T follicular helper cell (primary cell): ENCODE measurements around the gene GPR17.
A peak's percentile ranks its signal among the peaks of the same experiment; 100 is the strongest.

Experiments used
- DNase-seq: peaks from one replicate; pipeline ENCODE4 v3.0.0-alpha.2; 2020; ENCODE audit warnings: low read depth

Gene GPR17

DNA sequence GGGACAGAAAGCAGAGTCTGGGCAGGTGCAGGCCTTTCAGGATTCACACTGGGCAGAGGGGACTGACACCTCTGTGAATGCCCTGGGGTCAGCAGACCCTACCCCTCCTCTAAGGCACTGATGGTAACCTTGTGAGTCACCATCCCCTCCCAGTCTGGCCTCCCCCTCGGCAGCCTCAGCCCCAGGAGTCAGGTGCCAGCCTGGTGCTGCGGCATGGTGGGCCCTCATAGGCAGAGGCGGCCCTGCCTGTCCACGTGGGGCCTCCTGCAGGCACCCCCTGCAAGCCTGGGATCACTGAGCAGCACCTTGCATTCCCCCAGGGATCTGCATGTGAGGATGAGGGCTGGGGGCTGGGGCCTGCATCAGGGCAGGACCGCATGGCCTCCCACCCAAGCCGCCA lies 4.8 kb upstream of the GPR17 start:
- DNase-seq = no peak

DNA sequence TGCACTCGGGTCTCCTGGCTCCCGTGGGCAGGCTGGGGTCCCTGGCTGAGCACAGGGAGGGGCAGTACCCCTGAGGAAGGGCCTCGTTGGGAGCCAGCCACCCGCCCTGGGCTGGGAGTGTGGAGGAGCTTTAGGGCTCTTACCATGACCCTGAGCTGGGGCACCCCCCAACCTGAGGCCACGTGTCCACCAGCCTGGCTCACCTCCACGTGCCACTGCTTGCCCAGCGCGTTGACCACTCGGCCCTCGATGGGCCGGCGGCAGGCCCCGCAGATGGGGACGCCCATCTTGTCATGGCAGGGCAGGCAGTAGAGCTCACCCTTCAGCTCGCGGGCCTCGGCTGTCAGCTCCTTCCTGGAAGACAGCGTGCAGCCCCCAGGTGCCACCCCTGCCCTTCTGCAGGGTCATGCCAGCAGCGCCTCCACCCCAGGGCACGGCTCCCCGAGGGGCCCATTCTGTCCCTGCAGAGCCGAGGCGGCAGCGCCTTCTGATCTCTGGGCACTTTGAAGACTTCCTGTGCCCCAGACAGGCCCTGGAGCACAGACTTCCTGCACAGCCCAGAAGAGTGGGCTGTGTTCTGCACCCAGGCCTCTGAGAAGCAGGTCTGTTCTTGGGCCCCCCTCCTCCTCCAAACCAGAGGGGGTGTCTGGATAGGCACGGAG lies 4.0 kb upstream of the GPR17 start:
- peak; percentile 45 for DNase-seq

DNA sequence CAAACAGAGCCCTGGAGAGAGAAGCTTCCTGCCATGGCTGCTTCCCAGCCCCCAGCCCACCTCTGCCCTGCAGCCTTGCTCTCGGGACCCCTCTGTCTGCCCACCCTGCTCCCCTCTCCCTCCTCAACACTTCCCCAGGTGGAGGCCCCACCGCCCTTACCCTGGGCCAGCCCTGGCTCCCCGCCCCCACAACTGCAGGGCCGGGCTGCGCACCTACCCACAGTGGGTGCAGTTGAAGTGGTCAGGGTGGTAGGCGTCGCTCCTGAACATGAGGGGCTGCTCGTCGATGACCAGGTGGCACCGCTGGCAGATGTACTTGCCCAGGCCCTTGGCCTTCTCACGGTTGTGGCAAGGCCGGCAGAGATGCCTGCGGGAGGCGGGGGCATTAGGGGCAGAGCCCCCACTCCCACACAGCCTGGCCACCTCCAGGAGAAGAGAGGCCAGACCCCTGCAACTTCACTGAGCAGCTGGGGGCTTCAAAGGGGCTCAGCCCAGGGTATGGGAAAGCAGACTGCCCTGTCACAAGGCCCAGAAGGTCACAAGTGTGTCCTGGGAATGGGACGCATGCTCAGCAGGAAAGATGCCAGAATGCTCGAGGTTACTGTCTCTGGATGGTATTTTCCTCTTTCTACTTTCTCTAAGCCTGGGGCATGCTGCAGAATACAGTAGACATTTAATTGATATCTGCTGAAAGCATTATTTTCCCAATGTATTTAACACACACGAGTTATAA lies 3.1 kb upstream of the GPR17 start:
- DNase-seq = no peak

DNA sequence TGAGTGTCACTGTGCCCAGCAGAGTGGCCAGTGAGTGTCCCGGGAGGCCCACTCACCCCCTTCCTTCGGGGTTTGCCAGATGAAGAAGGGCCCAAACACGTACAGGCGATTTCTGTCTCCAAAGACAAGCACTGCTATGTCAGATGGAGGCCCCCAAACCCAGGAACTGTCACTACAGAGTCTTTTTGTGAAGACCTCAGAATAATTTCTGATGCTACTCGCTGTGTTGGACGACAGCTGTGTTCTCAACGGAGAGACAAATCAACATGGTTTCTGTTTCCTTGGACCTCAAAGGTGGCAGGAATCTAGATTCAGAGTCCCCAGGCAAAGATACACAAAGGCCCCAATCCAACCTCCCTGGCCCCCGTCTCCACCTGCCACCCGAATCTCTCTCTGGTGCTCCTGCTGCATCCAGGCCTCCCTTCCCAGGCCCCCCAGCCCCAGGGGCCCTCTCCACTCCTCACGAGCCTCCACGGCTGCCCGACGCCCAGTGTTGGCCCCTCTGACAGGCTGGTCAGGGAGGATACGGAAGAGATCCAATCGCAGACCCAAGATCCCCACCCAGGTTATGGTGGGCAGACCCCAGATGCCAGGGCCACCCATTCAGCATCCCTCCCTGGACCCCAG lies 2.4 kb upstream of the GPR17 start:
- DNase-seq = no peak

DNA sequence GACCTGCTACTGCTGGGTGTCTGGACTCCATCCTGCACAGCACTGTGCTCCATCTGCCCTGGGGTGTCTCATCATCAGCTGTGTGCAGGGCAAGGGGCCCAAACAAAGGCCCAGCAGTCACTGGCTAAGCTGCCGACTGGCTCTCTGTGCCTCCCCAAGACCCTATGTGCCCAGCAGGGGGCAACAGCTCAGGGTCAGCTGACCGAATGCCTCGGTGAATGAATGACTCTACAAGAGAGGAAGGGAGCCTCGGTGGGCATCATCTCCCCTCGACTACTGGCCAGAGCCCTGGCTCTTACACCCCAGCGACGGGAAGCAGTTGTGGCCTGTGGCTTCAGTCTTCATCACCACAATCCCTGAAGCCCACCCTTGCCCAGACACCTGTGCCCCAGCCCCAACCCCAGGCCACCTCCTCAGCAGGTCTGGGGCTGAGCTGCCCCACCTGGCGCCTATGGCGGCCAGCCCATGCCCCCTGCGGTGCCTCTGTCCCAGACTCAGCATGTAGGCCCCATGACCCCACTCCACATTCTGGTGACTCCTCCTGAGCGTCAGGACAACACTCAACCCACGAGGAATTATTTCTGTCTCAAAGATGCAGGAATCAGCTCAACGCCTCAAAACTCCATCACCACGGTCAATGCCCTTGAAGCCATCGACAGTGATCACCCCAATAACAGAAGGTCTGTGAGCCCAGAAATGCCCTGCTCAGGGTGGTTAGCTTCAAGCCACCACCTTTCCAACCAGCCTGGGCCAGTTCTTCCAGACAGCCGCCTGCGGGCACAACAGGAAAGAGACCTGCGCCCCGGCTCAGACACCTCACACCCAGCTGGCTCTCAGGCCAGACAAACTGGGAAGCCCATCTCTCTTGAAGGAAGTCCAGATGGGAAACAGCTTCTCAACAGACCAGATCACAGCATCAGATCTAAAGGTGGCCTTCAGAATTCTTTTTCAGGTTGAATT lies 1.6 kb upstream of the GPR17 start:
- no peak for DNase-seq

DNA sequence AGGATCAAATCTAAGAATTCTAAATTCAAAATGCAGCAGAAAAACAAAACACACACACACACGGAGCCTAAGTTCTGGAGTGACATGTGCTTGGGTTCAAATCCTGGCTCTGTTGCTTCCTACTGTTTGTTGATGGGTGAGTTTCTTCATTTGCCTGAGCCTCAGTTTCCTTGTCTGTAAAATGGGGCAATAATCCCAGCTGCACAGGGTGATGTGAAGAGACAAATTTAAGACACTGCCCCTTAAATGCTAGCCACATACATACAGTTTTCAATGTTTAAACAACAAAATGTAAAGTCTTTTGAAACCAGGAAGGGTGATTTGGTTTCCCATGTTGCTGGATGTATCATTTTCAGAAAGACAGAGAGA lies 943 bp upstream of the GPR17 start:
- no peak for DNase-seq

DNA sequence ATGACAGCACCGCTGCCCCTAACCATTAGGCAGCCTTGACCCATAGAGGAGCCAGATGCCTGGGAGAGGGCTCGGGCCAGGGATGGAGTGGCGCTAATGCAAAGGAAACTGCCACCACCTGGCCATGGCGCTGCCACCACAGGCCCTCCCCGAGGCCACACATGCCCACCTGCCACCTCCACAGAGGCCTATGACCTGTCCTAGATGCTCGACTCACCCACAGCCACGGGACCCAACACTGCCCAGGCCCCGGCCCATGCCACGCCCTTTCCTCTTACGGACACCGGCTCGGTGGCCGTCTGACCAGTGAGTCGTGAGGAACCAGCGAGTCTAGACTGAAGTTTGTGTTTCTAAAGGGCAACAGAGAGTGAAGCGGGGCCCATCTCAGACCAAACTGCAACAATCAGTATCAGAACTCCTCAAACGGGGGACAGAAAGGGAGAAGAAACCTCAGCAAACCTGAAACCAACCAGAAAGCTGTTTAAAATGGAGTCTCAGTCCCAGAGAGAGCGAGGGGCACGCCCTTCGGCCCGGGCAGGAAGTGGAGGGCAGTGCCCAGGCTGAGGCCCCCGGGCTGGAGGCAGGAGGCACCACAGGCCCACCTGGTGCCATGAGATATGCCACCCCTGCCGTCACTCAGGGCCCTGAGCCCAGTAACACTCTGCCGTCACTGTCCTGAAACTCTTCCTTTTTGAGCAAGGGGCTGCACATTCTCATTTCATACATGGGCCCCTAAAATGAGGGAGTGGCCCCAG lies 711 bp downstream of the GPR17 start:
- no peak for DNase-seq

DNA sequence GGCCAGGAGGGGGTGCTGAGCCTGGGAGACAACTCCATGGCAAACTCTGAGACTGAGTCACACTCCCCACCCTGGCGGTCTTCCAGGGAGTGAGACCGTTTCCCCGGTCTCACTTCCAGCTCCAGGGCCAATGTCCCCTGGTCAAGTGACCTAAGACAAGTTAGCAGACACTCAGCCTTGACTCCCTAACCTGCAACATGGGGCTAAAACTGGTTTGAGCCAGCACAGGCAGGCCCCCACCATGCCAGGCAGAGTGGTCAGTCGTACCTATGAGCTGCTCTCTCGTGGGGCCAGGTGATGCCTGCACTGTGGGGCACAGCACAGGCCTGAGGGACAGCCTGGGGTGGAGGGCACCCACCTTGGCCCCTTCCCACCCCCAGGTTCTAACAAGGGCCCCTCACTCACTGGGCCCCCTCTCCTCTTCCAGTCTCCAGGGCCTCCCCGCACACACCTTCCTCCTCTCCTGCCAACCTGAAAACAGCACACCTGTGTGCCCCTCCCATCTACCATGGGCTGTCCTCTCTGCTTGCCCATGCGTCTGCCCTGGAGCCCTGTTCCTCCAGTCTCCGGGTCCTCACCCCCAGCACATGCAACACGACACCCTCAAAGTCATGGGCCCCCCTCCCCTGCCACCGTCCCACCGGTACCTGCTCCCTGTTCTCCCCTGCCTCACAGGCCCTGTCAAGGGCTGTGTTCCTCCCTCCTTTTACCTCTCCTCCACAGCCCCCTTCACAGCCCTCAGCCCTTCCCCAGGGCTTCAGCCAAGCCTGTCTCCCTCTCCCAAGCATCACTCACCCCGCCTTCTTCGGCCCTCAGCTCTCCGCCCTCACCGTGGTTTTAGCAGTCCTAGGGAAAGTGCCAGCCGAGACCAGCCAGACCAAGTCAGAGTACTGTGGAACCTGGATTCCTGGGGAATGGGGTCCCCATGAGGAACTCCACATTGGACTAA lies 1.6 kb downstream of the GPR17 start:
- no peak for DNase-seq

DNA sequence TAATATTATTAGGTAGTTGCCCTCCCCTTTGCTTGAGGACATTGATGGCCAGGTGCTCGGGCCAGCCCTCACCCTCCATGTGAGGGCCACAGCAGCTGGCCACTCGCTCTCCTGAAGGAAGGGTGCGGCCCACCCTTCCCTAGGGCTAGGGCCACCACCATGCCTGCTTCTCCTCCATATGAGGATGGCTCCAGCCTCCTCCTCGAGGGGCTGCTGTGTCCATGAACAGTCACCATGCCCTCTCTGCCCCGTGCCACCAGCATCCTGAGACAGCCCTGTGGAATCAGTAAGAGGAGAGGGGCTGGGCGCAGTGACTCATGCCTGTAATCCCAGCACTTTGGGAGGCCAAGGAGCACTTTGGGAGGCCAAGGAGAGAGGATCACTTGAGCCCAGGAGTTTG lies 2.4 kb downstream of the GPR17 start:
- DNase-seq = no peak

DNA sequence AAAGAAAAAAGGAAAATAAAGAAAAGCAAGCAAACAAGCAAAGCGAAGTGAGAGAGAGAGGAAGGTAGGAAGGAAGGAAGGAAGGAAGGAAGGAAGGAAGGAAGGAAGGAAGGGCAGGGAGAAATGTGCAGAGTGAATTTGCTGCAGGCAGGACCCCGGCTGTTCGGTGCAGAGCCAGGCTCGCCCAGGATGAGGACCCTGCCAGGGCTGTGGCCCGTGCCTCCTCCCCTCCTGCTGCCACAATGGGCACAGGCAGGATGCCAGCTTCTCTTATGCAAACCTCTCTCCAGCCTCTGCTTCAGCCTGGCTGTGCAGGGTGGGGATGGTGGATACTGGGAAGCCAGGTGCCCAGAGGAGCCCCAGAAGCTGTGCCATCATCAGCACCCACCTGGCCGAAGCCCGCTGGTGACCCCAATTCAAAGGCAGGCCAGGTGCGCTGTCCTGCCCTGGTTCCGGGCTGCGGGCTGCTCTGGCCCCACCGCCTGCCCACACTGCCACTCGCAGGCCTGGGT lies 3.2 kb downstream of the GPR17 start:
- no peak for DNase-seq

DNA sequence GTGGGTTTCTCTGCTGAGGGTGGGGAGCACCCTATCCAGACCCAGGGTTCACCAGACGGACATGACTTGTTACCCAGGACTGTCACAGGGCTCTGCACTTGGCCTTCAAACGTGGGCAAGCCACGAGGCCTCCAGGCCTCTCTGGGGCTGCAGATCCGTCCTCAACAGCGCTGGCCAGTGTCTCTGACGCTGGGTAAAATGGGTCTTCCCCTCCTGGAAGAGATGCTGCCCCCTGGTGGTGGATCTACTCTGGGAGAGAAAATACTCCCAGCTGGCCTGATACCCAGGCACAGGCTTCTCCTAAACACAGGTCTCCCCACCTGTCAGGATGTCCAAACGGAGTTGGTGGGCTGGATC lies 3.7 kb downstream of the GPR17 start:
- peak; percentile 75 for DNase-seq

DNA sequence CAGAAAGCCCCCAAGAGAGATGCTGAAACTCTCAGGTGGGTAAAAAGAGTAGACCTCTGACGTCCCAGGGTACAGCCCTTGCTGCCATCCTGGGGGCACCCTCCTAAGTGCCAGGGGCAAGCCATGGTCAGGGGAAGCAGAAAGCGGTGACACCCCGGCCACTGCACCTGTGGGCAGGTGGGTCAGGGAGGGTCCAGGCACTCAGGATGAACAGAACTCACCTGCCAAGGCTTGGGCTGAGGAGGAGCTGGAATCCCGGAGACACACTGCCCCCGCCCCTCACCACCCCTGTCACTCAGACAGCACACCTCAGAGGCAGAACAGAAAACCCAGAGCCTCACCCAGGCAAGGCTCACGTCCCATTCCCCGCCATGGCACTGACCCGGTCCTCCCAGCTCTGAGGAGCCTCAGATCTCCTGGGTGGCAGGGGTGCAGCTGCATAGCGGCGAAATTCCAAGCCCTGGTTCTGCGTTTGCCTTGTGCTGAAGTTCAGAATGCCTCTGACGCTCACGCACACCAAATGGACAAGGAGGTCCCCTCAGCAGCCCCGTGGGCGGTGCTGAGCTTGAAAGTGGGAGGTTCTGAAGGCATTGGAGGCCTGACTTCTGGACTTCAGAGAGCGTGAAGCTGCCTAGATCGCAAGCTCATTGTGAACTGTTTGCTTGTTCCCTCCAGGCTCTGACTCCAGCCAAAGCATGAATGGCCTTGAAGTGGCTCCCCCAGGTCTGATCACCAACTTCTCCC lies 4.3 kb downstream of the GPR17 start:
- no peak for DNase-seq

DNA sequence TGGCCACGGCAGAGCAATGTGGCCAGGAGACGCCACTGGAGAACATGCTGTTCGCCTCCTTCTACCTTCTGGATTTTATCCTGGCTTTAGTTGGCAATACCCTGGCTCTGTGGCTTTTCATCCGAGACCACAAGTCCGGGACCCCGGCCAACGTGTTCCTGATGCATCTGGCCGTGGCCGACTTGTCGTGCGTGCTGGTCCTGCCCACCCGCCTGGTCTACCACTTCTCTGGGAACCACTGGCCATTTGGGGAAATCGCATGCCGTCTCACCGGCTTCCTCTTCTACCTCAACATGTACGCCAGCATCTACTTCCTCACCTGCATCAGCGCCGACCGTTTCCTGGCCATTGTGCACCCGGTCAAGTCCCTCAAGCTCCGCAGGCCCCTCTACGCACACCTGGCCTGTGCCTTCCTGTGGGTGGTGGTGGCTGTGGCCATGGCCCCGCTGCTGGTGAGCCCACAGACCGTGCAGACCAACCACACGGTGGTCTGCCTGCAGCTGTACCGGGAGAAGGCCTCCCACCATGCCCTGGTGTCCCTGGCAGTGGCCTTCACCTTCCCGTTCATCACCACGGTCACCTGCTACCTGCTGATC lies 4.9 kb downstream of the GPR17 start:
- no peak for DNase-seq

DNA sequence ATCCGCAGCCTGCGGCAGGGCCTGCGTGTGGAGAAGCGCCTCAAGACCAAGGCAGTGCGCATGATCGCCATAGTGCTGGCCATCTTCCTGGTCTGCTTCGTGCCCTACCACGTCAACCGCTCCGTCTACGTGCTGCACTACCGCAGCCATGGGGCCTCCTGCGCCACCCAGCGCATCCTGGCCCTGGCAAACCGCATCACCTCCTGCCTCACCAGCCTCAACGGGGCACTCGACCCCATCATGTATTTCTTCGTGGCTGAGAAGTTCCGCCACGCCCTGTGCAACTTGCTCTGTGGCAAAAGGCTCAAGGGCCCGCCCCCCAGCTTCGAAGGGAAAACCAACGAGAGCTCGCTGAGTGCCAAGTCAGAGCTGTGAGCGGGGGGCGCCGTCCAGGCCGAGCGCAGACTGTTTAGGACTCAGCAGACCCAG lies 5.4 kb downstream of the GPR17 start:
- no peak for DNase-seq

DNA sequence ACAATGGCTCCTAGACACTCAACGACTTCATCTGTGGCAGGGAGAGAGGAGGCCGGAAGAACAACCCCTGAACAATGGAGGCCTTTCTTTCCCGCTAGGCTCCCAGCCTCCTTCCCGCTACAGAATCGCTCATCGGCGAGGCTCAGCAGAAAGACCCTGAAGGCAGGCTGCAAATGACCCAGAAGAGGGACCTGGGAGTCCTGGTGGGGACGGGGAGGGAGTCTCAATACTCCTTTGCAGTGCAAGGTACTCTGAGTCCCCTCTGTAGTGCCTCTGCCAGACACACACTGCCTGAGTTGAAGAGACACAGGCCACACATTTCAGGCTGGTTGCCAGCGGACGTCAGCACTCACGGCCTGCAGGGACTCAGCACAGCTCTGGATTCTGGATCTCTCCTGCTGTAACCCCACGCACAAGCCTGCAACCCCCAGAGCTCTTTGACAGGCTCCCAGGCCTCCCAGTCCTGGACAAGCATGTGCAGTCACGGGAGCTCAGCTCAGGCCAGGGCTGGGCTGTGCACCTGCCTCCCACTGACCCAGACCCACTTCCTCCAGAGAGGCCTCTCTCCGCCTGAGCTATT lies 6.1 kb downstream of the GPR17 start:
- no peak for DNase-seq

DNA sequence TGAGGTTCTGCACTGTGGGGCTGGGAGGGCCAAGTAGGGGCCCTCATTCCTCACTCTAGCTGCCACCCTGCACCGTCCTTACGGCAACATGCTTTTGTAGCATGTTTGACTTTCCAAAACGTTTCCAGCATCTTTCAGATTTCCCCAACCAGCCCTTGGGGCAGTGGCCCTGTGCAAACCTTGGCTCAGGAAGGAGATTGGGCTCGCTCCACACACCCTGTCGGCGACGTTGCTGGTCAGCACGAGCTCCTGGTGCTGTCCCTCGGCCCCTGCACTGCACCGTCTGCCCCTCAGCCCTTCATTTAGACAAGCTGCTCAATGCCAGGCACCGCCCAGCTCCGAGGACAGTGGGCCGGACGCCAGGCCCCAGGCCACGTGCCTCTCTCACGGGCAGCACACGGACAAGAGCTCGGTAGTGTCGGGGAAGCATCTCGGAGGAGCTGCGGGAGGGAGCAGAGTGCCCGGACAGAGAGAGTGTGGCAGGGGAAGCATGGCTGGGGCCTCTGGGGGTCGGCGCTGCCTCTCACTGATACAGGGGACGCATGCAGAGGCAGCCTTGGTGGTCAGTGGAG lies 6.9 kb downstream of the GPR17 start:
- DNase-seq = no peak

DNA sequence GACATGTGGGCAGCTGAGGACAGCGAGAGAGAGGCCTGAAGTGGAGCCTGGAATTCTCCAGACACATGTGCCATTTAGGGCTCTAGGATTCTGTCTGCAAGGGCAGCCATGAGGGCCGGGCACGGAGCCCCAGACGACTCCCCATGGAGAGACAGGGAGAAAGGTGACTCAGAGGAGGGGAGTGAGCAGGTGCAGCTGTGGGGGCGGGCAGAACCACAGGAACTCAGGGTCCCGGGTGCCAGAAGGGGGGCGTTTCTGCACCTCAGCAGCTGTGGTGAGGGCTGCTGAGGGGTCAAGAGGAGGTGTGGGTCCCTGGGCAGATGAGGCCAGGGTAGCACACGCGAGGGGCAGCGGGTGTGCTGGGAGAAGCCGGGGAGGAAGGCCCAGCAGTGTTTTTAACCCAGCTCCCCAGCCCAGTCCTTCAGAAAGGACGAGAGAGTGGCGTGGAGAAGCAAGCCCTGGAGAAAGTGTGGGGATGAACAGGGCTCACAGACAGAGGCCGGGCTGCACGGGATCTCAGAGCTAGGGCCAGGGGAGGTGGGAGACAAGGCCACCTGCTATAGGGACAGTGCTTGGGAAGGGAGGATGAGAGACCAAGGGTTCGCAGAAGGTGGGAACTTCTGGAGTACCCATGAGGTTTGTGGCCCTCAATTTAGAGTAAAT lies 7.6 kb downstream of the GPR17 start:
- no peak for DNase-seq
